K562 (cell line): ENCODE measurements around the gene EIF4E1B. TPM values are rescaled to one million over a fixed set of nuclear protein-coding genes. Genes with fewer than 3 reads are reported as not detected.

Experiments
- CBFA2T3 ChIP-seq: fragments of 450-650 bp; IDR thresholded peaks from 2 replicates; pipeline ENCODE4 v1.6.1; 2017
- DACH1 ChIP-seq: fragments of 450-650 bp; IDR thresholded peaks from 2 replicates; pipeline ENCODE4 v1.6.1; 2018; ENCODE audit not compliant: partially characterized antibody
- E4F1 ChIP-seq: fragments of 250-450 bp; sonication (Bioruptor Pico); IDR thresholded peaks from 2 replicates; pipeline ENCODE4 v1.5.0; 2021; ENCODE audit warnings: mild to moderate bottlenecking, borderline replicate concordance
- ELF1 ChIP-seq: fragments of 200-800 bp; sonication (Bioruptor generic); IDR thresholded peaks from 2 replicates; pipeline ENCODE4 v1.6.1; 2016; ENCODE audit warnings: missing genetic modification characterization, missing compliant biosample characterization
- FOS ChIP-seq: IDR thresholded peaks from 3 replicates; pipeline ENCODE4 v1.6.1; 2011; ENCODE audit not compliant: insufficient read length; ENCODE audit errors: extremely low read depth
- HDAC8 ChIP-seq: fragments of 450-650 bp; IDR thresholded peaks from 2 replicates; pipeline ENCODE4 v1.6.1; 2016; ENCODE audit warnings: mild to moderate bottlenecking, missing genetic modification characterization, moderate library complexity, missing compliant biosample characterization
- MAFG ChIP-seq: fragments of 450-650 bp; conservative IDR thresholded peaks from 2 replicates; pipeline ENCODE4 v1.6.1; 2016; ENCODE audit warnings: missing genetic modification characterization, missing compliant biosample characterization
- NELFE ChIP-seq: IDR thresholded peaks from 2 replicates; pipeline ENCODE4 v1.6.1; 2011; ENCODE audit warnings: mild to moderate bottlenecking; ENCODE audit not compliant: insufficient read depth, insufficient read length
- PTRF ChIP-seq: fragments of 450-650 bp; IDR thresholded peaks from 2 replicates; pipeline ENCODE4 v1.6.1; 2016; ENCODE audit warnings: mild to moderate bottlenecking, missing genetic modification characterization, missing compliant biosample characterization
- PYGO2 ChIP-seq: fragments of 450-650 bp; IDR thresholded peaks from 2 replicates; pipeline ENCODE4 v1.6.1; 2016; ENCODE audit warnings: mild to moderate bottlenecking, missing genetic modification characterization, moderate library complexity, missing compliant biosample characterization
- RBBP5 ChIP-seq: fragments of 200-600 bp; sonication (generic); IDR thresholded peaks from 2 replicates; pipeline ENCODE4 v1.6.1; 2012; ENCODE audit warnings: borderline replicate concordance, mild to moderate bottlenecking, low read length, control low read depth, inconsistent platforms; ENCODE audit not compliant: insufficient read depth, poor library complexity, severe bottlenecking
- SMC3 ChIP-seq: conservative IDR thresholded peaks from 2 replicates; pipeline ENCODE4 v1.6.1; 2011; ENCODE audit warnings: low read depth, low read length, improper control_type of control experiment; ENCODE audit not compliant: insufficient read depth
- SRSF7 ChIP-seq: fragments of 200-400 bp; formaldehyde crosslinking; optimal IDR thresholded peaks from 2 replicates; pipeline ENCODE3; 2017; ENCODE audit warnings: mild to moderate bottlenecking, low read depth, low read length
- STAG1 ChIP-seq: sonication (generic); formaldehyde crosslinking; IDR thresholded peaks from 2 replicates; pipeline ENCODE4 v1.5.0; 2020; ENCODE audit warnings: missing genetic modification reagents, borderline replicate concordance
- TEAD4 ChIP-seq, 2 experiments: sonication (generic) in 1 of 2; formaldehyde crosslinking in 1 of 2; IDR thresholded peaks; 2 replicates each; pipeline versions ENCODE4 v1.6.1 to v1.8.0; 2012 to 2022; ENCODE audit warnings: borderline replicate concordance in 1 of 2, inconsistent platforms in 1 of 2, low read length in 1 of 2, mild to moderate bottlenecking in 1 of 2, missing genetic modification reagents in 1 of 2
- YY1 ChIP-seq, 3 experiments: IDR thresholded peaks; 2 replicates each; pipeline ENCODE4 v1.6.1; 2011; ENCODE audit warnings: low read length in 2 of 3, mild to moderate bottlenecking in 2 of 3, moderate library complexity in 2 of 3, borderline replicate concordance in 1 of 3, control low read depth in 1 of 3, low read depth in 1 of 3; ENCODE audit not compliant: insufficient read depth in 3 of 3, insufficient replicate concordance in 2 of 3, control insufficient read depth in 1 of 3, insufficient read length in 1 of 3; ENCODE audit errors: extremely low read depth in 1 of 3
- ZKSCAN8 ChIP-seq: fragments of 200-800 bp; sonication (Bioruptor generic); IDR thresholded peaks from 2 replicates; pipeline ENCODE4 v1.6.1; 2016; ENCODE audit warnings: missing genetic modification characterization, missing compliant biosample characterization
- ZNF280A ChIP-seq: fragments of 450-650 bp; IDR thresholded peaks from 2 replicates; pipeline ENCODE4 v1.6.1; 2018; ENCODE audit warnings: mild to moderate bottlenecking, low read depth; ENCODE audit not compliant: partially characterized antibody
- ZNF76 ChIP-seq: fragments of 250-450 bp; sonication (Bioruptor Pico); IDR thresholded peaks from 2 replicates; pipeline ENCODE4 v1.4.0; 2020; ENCODE audit warnings: mild to moderate bottlenecking, moderate library complexity, borderline replicate concordance
- polyA plus RNA-seq, 8 experiments: library from polyadenylated mRNA; depleted of rRNA in 4 of 8; stranded (reverse) in 5 of 8; unstranded in 3 of 8; fragments of >200 nt; fragmentation: Nextera tagmentation in 2 of 8; fragmentation: Illumina TruSeq in 1 of 8; extraction: Ambion mirVana in 2 of 8; extraction: Trizol in 1 of 8; gene quantifications; 2 replicates each; pipeline versions ENCODE4 v1.2.1 to v1.2.3, GENCODE V29; 2011 to 2014; ENCODE audit warnings: inconsistent platforms in 1 of 8, missing spikeins in 1 of 8
- total RNA-seq, 7 experiments: library from RNA; depleted of rRNA in 6 of 7; stranded (reverse); fragments of >200 nt in 6 of 7; fragmentation: Illumina TruSeq in 2 of 7; extraction: Trizol in 2 of 7; gene quantifications; 2 replicates each; pipeline versions ENCODE4 v1.2.1 to v1.2.3, GENCODE V29; 2011 to 2021; ENCODE audit warnings: low replicate concordance in 1 of 7
- TF ChIP-seq, protein P1 (sequence below): fragments of 250-450 bp; sonication (Bioruptor Pico); IDR thresholded peaks from 2 replicates; pipeline ENCODE4 v1.6.1; 2021; ENCODE audit warnings: mild to moderate bottlenecking
- TF ChIP-seq, protein P2 (sequence below): sonication (generic); IDR thresholded peaks from 2 replicates; pipeline ENCODE4 v1.6.1; 2016
- TF ChIP-seq, protein P3 (sequence below): fragments of 450-650 bp; IDR thresholded peaks from 2 replicates; pipeline ENCODE4 v1.6.1; 2017; ENCODE audit warnings: mild to moderate bottlenecking, moderate library complexity

Gene EIF4E1B
- total and polyA plus RNA-seq, 9 of the 15 experiments (the other 6 are each of a cell fraction or from before 2014, with no cell fraction given): not detected

DNA sequence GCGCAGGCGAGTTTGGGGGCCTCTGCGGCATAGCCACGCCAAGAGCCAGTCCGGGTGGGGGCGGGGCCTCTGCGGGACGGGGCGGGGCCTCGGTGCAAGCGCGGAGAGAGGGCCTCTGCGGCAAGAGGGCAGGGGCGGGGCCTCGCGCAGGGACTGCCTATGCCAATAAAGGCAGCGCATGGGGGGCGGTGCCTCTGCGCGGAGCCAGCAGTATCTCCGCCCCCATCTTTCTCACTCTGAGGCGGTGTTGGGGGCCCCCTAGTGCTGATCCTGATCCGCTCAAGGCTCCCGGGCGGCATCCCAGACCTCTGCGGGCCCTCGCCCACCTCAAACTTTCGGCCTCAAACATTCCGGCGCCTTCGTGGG lies 11.3 kb upstream of the EIF4E1B start (continued):
- no peak for TF ChIP-seq ZNF280A
- TF ChIP-seq ELF1 (tag): no peak
- peak; percentile 77 for TF ChIP-seq SMC3
- TF ChIP-seq E4F1 (CRISPR knock-in tag): no peak
- TF ChIP-seq, protein P1, sequence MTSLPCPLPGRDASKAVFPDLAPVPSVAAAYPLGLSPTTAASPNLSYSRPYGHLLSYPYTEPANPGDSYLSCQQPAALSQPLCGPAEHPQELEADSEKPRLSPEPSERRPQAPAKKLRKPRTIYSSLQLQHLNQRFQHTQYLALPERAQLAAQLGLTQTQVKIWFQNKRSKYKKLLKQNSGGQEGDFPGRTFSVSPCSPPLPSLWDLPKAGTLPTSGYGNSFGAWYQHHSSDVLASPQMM (CRISPR knock-in tag): no peak
- TF ChIP-seq FOS: no peak
- no peak for TF ChIP-seq TEAD4 (IDR thresholded peaks at IDR 0.05; ENCODE audit: low read length)
- TF ChIP-seq TEAD4 (CRISPR knock-in tag; IDR thresholded peaks at IDR 0.05; ENCODE audit: borderline replicate concordance): no peak
- TF ChIP-seq SRSF7: no peak
- TF ChIP-seq, protein P2, sequence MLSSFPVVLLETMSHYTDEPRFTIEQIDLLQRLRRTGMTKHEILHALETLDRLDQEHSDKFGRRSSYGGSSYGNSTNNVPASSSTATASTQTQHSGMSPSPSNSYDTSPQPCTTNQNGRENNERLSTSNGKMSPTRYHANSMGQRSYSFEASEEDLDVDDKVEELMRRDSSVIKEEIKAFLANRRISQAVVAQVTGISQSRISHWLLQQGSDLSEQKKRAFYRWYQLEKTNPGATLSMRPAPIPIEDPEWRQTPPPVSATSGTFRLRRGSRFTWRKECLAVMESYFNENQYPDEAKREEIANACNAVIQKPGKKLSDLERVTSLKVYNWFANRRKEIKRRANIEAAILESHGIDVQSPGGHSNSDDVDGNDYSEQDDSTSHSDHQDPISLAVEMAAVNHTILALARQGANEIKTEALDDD: no peak
- no peak for TF ChIP-seq CBFA2T3
- TF ChIP-seq STAG1 (CRISPR knock-in tag): peak; percentile 67; the same call in 1 of the 2 replicates
- no peak for TF ChIP-seq DACH1
- no peak for TF ChIP-seq PYGO2 (tag)
- no peak for TF ChIP-seq NELFE
- no peak for TF ChIP-seq MAFG (tag)
- no peak for TF ChIP-seq PTRF (tag)
- no peak for TF ChIP-seq HDAC8
- no peak for TF ChIP-seq RBBP5
- TF ChIP-seq ZNF76 (CRISPR knock-in tag): no peak
- TF ChIP-seq ZKSCAN8 (CRISPR knock-in tag): no peak
- TF ChIP-seq YY1 (IDR thresholded peaks at IDR 0.05; ENCODE audit: borderline replicate concordance in 1 of 3, control insufficient read depth in 1 of 3, extremely low read depth in 1 of 3, insufficient read depth in 3 of 3, insufficient read length in 1 of 3, insufficient replicate concordance in 2 of 3, low read depth in 1 of 3, low read length in 2 of 3): peak in 2 of 3 experiments; percentile 26 to 30
- TF ChIP-seq, protein P3, sequence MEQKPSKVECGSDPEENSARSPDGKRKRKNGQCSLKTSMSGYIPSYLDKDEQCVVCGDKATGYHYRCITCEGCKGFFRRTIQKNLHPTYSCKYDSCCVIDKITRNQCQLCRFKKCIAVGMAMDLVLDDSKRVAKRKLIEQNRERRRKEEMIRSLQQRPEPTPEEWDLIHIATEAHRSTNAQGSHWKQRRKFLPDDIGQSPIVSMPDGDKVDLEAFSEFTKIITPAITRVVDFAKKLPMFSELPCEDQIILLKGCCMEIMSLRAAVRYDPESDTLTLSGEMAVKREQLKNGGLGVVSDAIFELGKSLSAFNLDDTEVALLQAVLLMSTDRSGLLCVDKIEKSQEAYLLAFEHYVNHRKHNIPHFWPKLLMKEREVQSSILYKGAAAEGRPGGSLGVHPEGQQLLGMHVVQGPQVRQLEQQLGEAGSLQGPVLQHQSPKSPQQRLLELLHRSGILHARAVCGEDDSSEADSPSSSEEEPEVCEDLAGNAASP: no peak
